GM21367 (cell line): ENCODE results near the gene CFAP90.
A peak's percentile ranks its signal among the peaks of the same experiment; 100 is the strongest.

Source experiments
- ATAC-seq: cut with Tn5 transposase; IDR thresholded peaks from one replicate; pipeline ENCODE4 v1.9.1; 2021; ENCODE audit not compliant: unreplicated experiment

CFAP90 gene

DNA sequence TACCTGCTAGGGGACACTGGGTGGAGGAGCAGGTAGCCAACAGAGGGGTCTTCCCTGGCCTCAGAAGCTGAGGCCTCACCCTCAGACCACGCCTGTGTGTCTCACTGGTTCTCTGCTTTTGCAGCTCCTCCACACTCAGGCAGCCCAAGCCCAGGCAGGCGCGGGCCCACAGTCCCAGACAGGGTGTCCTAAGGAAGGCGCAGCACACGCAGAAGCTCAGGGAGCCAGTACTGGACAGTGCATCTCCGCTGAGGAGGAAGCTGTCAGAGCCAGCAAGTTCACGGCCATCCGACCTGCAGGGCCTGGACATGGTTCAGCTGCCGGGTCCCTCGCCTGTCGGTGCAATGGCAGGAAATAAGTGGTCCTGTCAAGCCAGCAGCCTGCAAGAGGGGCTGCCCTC is 25.3 kb downstream of the CFAP90 start:
- no peak for ATAC-seq

GRCh38 chr5:7824995-7825394 is 25.9 kb downstream of the CFAP90 start:
- no peak for ATAC-seq

- no peak for ATAC-seq
Measured at GRCh38 chr5:7823594-7823993, 27.3 kb downstream of the CFAP90 start.

- ATAC-seq = no peak
Measured at GRCh38 chr5:7822449-7822848, 28.5 kb downstream of the CFAP90 start.

- ATAC-seq = no peak
Measured at GRCh38 chr5:7816535-7816901, 34.4 kb downstream of the CFAP90 start.

DNA sequence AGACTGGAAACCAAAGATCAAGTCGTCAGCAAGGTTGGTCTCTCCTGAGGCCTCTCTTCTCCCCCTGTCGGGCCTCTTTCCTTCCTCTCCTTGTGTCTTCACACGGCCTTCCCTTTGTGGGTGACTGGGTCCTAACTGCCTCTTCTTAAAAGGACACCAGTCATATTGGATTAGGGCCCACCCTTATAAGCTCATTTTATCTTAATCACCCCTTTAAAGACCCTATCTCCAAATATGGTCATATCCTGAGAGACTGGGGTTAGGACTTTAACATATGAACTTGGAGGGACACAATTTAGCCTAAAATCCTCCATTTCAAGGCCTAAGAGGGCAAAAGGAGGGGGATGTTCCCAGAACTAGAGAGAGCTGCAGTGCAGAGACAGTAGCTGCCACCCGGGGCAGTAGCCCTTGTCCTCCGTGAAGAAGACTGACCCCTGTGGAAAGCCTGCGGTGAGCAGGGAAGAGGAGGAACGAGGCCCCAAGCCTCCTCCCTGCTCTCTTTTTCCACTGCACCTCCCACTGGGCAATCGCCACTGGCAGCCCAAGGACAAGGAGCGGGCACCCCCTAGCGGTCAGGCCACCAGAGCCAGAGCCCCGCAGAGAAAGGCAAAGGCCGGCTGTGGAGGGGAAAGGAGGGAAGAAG is 34.9 kb downstream of the CFAP90 start:
- peak; percentile 93 for ATAC-seq

GRCh38 chr5:7814816-7815215 is 36.1 kb downstream of the CFAP90 start:
- no peak for ATAC-seq

- ATAC-seq = no peak
Measured at GRCh38 chr5:7813576-7813975, 37.4 kb downstream of the CFAP90 start.

- no peak for ATAC-seq
Measured at GRCh38 chr5:7813007-7813406, 37.9 kb downstream of the CFAP90 start.

GRCh38 chr5:7811715-7812114 is 39.2 kb downstream of the CFAP90 start:
- ATAC-seq = no peak

- ATAC-seq = no peak
Measured at GRCh38 chr5:7808998-7809397, 41.9 kb downstream of the CFAP90 start.

DNA sequence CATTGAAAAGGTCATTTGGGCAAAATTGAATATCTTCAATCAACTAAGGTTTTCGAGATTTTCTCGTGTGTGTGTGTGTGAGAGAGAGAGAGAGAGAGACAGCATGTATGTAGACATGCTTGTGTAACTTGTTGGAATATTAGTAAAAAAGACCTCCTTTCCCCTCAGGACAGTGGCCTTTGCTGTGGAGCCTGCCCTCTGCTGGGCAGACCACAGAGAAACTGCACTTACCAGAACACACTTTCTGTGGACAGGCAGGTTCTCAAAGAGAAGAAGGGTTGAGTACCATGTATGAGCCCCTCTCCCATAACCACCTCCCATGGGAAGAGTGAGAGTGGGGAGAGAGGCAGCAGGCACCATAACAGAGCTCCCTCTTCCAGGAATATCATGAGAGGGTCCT is 45.6 kb downstream of the CFAP90 start:
- ATAC-seq = no peak

DNA sequence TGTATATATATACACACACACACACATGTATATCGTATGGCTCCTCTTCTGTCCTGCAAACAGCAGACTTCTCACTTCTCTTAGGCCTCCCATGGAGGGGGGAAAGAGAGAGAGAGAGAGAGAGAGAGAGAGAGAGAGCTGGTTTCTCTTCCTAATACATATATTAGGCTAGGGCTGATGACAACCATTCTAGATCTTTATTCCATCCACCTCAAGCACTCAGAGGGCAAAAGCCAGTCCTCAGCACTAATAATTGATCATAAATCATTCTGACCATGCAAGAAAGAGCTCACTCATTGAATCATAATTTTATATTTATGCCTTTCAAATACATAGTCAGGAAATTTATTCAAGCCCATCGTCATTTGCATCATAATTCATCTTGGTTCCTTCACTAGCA is 47.0 kb downstream of the CFAP90 start:
- no peak for ATAC-seq

GRCh38 chr5:7802855-7803254 is 48.1 kb downstream of the CFAP90 start:
- ATAC-seq = no peak

DNA sequence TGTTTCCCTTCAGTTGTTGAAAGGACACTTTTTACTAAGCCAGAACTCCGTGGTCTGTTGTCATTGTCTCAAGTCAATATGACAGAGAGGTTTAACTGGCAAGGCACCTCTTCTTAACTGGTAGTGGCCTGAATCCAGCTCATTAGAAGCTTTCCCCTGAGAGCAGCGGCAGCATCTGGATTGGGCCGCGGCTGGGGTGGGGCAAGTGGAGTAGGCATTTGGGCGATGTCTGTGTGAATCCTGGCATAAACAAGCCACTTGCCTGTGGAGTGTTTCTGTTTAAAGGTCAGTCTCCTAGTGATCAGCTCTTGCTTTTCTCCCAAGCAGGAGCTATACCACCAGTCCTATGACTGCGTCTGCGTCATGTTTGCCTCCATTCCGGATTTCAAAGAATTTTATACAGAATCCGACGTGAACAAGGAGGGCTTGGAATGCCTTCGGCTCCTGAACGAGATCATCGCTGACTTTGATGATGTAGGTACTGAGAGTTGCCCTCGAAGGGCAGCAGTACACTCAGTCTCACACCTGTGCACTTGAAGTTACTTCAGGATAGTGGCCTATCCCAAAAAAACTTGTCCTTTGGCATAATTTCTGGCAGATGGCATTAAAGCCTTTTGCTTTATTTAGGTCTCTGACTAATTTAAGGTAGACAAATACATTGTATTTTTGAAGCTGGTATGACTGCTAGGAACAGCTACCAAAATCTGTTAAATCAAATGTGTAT is 48.9 kb downstream of the CFAP90 start:
- no peak for ATAC-seq

GRCh38 chr5:7795306-7795705 is 55.6 kb downstream of the CFAP90 start:
- no peak for ATAC-seq

GRCh38 chr5:7794823-7795222 is 56.1 kb downstream of the CFAP90 start:
- ATAC-seq = peak; percentile 48

DNA sequence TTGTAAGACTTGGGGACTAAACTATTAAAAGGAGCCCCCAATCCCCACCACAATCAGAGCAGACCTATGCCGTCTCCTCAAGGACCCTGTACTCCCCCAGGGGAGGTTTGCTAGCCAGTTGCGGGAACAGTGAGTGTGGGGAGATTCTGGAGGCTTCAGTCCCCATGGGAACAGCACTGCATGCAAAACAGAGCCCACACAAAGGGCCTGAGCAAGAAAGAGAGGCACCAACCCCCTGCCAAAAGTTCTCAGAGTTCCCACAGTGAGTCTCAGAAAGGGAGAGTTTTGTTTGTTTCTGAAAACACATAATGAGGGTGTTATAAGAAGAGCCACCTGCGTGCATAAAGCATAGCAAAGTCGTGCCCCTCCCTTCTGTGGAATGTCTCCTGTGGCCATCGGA is 56.6 kb downstream of the CFAP90 start:
- peak; percentile 89 for ATAC-seq

GRCh38 chr5:7793895-7794294 is 57.0 kb downstream of the CFAP90 start:
- peak; percentile 13 for ATAC-seq

DNA sequence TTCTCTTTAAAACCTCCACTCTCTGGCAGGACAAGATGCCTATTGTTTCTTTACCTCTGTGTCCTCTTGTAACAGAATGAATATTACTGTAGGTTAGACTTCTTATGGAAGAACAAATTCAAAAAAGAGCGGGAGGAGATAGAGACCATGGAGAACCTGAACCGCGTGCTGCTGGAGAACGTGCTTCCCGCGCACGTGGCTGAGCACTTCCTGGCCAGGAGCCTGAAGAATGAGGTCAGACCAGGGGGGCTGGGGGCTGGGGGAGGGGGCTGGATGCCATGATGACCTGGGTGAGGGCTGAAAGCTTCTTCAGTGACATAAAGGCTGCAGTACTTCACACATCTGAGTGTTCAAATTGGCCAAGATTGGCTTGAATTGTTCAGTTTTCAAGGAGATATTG is 61.4 kb downstream of the CFAP90 start:
- ATAC-seq = no peak

- no peak for ATAC-seq
Measured at GRCh38 chr5:7787770-7788169, 63.2 kb downstream of the CFAP90 start.

DNA sequence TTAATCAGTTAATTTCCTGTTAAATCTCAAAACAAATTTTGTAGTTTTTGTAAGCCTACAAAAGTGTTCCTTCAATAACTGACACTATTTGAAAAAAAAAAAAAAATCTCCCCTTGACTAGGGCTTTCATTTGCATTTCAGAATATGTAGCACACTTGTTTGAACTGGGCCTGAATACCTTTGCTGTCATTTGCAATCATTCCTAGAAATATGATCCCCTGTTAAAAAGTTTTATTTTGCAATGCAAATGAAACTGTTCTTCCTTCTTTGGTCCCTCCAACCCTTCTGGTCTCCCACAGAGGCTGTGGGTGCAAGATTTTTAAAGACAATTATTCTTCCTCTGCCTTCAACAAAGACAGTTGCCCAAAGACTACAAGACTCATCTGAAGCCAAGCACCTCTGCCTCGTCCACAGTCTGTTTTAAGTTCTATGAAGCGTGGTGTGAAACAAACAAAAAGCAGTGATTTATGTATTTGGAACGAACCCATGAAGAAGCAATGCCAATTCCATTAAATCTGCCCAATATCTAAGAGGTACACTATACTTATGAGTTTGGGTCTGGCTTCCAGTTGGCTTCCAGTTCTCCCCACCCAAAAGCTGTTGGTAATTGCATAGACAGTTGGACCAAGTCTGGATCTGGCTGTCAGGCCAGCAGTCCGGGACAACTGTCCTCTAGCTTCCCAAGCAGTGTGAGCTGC is 66.1 kb downstream of the CFAP90 start:
- no peak for ATAC-seq
